ENCODE measurements around the gene PCDHGB6. TPM values are rescaled to one million over a fixed set of nuclear protein-coding genes. Genes with fewer than 3 reads are reported as not detected.

Gene PCDHGB6
- total RNA-seq, 2 experiments from 2014 or later: 0.04 TPM; not detected in 1

DNA sequence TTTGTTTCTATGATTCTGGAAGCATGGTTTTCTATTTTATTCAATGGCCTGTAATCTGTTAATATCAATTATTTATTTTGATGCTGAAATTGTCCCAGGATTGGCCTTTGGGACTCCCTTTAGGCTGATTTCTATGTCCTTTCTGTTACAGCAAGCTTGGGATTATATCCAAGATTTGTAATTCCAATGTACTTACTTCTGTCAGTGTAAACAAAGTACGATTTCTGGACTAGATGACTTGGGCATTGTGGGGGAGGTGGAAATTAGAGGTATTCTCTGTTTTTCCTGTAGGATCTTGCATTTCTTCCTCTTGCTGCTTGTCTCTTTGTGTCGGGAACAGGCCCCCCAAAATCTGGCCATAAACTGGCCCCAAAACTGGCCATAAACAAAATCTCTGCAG lies 26.2 kb downstream of the PCDHGB6 start:
- Mint-ChIP-seq H3K4me3 (no peak overlapping the region), H3K9me3 (peaks cover 21% of the 10 kb centered on the region), H3K27me3 (peaks cover 33% of the 10 kb centered on the region), H3K27ac (no peak overlapping the region), H3K36me3 (ENCODE audit: low read depth) (peaks cover 16% of the 10 kb centered on the region), H3K4me1 (peaks cover 11% of the 10 kb centered on the region)
- POLR2A ChIA-PET: no interaction called here
- CTCF ChIA-PET: interaction anchor here (0.7 kb wide), 1 partner anchor 158 kb away, joined by 4 read pairs; no protein-coding TSS in a partner anchor
- no peak for DNase-seq

DNA sequence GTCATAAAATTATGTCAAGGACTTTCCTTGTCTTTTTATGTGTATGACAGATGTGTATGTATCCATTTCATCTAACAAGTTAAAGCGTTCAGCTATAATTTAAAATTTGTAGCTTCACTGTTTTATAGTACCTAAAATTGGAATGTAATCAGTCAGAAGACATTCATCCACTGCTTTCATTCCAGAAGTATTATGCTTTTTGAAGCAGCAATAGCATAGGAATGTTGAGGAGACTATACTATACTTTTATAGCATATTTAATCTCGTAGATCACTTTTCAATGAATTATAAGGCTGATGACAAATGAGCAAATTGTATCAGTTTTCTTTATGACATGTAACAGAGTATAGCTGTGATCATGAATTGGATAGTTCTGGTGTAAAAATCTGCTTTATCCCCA lies 29.4 kb downstream of the PCDHGB6 start:
- Mint-ChIP-seq H3K27ac (no peak overlapping the region), H3K36me3 (ENCODE audit: low read depth) (peaks cover 6% of the 10 kb centered on the region)
- POLR2A ChIA-PET: no interaction called here

DNA sequence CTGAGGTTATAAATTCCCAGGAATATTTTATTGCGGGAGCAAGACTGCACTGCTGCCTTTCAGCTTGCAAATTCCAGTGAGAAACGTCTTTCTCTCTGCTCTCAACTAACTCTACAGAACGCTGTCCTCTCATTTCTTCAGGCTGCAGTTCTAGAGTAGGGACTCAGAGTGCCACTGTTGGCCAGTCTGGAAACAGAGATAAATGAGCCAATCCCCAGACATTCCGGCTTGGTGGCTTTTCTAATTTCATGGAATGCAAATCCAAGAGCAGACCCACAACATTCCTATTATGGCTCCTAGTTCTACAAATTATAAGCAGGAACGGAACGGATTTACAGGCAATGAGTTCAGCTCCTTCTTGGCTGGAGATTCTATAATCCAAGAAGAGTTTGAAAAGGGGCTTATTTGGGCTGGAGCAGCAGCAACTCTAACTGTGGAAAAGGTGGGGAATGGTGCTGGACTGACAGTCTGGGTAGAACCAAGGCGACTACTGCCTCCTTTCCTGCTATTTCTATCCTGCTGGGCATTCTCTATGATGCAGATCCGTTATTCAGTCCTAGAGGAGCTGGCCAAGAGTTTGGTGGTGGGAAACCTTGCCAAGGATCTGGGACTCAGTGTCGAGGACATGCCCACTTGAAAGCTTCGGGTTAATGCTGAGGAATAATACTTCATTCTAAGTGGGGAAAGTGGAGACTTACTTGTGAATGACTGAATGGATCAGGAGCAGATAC lies 31.8 kb downstream of the PCDHGB6 start:
- peaks cover 5% of the 10 kb centered on the region for H3K27me3 Mint-ChIP-seq
- no peaks in the 10 kb centered on the region for H3K4me1 Mint-ChIP-seq
- H3K4me3 Mint-ChIP-seq: no peak overlapping the region
- no peak overlapping the region for H3K27ac Mint-ChIP-seq
- CTCF ChIA-PET: no interaction called here
- no peaks in the 10 kb centered on the region for H3K36me3 Mint-ChIP-seq (ENCODE audit: low read depth)
- no peaks in the 10 kb centered on the region for H3K9me3 Mint-ChIP-seq
- no peak for DNase-seq
- POLR2A ChIA-PET: interaction anchor here (0.7 kb wide), 1 partner anchor 75 kb away, joined by 3 read pairs; no protein-coding TSS in a partner anchor

More for the DNA sequence above, 29.4 kb downstream of the PCDHGB6 start:
- CTCF ChIA-PET: no interaction called here
- H3K4me1 Mint-ChIP-seq: peaks cover under 1% of the 10 kb centered on the region
- peaks cover 4% of the 10 kb centered on the region for H3K9me3 Mint-ChIP-seq
- H3K27me3 Mint-ChIP-seq: peaks cover 13% of the 10 kb centered on the region
- DNase-seq: no peak
- H3K4me3 Mint-ChIP-seq: no peak overlapping the region

DNA sequence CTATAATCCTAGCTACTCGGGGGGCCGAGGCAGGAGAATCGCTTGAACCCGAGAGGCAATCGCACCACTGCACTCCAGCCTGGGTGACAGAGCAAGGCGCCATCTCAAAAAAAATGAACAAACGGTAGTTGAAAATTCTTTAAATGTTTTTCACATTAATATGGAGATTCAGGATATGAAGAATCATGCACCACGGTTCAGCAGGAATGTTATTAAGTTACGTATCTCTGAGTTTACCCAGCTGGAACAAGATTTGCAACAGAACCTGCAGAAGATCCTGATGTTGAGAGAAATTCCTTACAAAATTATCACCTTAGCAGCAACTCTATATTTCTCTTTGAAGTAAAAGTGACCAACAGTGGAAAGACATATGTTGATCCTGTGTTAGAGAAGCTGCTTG lies 32.5 kb downstream of the PCDHGB6 start:
- ChIA-PET CTCF (no interaction called here), POLR2A (interaction anchor here (0.7 kb wide), 1 partner anchor 76 kb away, joined by 3 read pairs; no protein-coding TSS in a partner anchor)
- H3K4me3 Mint-ChIP-seq: no peak overlapping the region
- peaks cover 4% of the 10 kb centered on the region for H3K27me3 Mint-ChIP-seq
- no peak for DNase-seq
- H3K36me3 Mint-ChIP-seq (ENCODE audit: low read depth): no peaks in the 10 kb centered on the region
- no peak overlapping the region for H3K27ac Mint-ChIP-seq
- no peaks in the 10 kb centered on the region for H3K9me3 Mint-ChIP-seq
- H3K4me1 Mint-ChIP-seq: no peaks in the 10 kb centered on the region

DNA sequence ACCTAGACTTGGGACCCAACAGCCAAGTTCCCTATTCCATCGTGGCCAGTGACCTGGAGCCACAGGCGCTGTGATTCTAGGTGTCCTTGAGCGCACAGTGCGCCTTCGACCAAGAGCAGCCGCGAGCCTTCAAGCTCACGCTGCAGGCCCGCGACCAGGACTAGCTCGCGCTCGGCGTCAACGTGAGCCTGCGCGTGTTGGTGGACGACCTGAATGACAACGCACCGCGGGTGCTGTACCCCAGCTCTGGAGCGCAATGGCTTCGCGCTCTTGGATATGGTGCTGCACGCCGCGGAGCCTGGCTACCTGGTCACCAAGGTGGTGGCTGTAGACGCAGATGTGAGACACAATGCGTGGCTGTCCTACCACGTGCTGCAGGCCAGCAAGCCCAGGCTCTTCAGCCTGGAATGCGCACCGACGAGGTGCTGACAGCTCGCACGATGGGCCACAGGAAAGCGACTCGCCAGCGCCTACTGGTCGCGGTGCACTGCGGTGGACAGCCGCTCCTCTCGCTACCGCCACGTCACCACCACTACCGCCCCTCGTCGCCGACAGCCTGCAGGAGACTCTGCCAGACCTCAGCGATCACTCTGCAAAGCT lies 33.9 kb downstream of the PCDHGB6 start:
- Mint-ChIP-seq H3K27ac (no peak overlapping the region), H3K9me3 (no peaks in the 10 kb centered on the region), H3K4me3 (no peak overlapping the region), H3K4me1 (no peaks in the 10 kb centered on the region), H3K27me3 (peaks cover 6% of the 10 kb centered on the region), H3K36me3 (ENCODE audit: low read depth) (no peaks in the 10 kb centered on the region)
- ChIA-PET CTCF (no interaction called here), POLR2A (no interaction called here)
- no peak for DNase-seq

Other genes starting within 250 kb of the PCDHGB6 start
- gene PCDHB7, start 235.4 kb upstream of the PCDHGB6 start, total RNA-seq: not detected
- gene PCDHB8, start 230.2 kb upstream of the PCDHGB6 start, total RNA-seq: not detected
- gene PCDHB16, start 225.6 kb upstream of the PCDHGB6 start, total RNA-seq: not detected
- gene PCDHB9, start 220.9 kb upstream of the PCDHGB6 start, total RNA-seq: not detected
- gene PCDHB10, start 215.7 kb upstream of the PCDHGB6 start, total RNA-seq: not detected
- gene PCDHB11, start 208.4 kb upstream of the PCDHGB6 start, total RNA-seq: not detected
- not detected for gene PCDHB12, start 199.3 kb upstream of the PCDHGB6 start, total RNA-seq
- gene PCDHB13, start 194.1 kb upstream of the PCDHGB6 start, total RNA-seq: not detected
- not detected for gene PCDHB14, start 184.7 kb upstream of the PCDHGB6 start, total RNA-seq
- gene PCDHB15, start 162.6 kb upstream of the PCDHGB6 start, total RNA-seq: not detected
- under 1 TPM; 0.42 to 0.52 TPM for gene SLC25A2, start 104.0 kb upstream of the PCDHGB6 start, total RNA-seq
- 10 to 100 TPM; 62.1 to 63.3 TPM for gene TAF7, start 87.2 kb upstream of the PCDHGB6 start, total RNA-seq
- gene PCDHGA1, start 77.5 kb upstream of the PCDHGB6 start, total RNA-seq: under 1 TPM; 0.04 to 0.05 TPM
- not detected for gene PCDHGA2, start 69.3 kb upstream of the PCDHGB6 start, total RNA-seq
- not detected for gene PCDHGA3, start 64.2 kb upstream of the PCDHGB6 start, total RNA-seq
- gene PCDHGB1, start 57.9 kb upstream of the PCDHGB6 start, total RNA-seq: not detected
- gene PCDHGA4, start 53.0 kb upstream of the PCDHGB6 start, total RNA-seq: not detected
- under 1 TPM; 0.08 to 0.10 TPM for gene PCDHGB2, start 48.0 kb upstream of the PCDHGB6 start, total RNA-seq
- gene PCDHGA5, start 43.9 kb upstream of the PCDHGB6 start, total RNA-seq: under 1 TPM in 1 of 2 experiments, not detected in 1; 0.05 TPM
- under 1 TPM in 1 of 2 experiments, not detected in 1; 0.12 TPM for gene PCDHGB3, start 37.8 kb upstream of the PCDHGB6 start, total RNA-seq
- not detected for gene PCDHGA6, start 34.1 kb upstream of the PCDHGB6 start, total RNA-seq
- gene PCDHGA7, start 25.3 kb upstream of the PCDHGB6 start, total RNA-seq: not detected
- gene PCDHGB4, start 20.3 kb upstream of the PCDHGB6 start, total RNA-seq: not detected
- not detected for gene PCDHGA8, start 15.4 kb upstream of the PCDHGB6 start, total RNA-seq
- not detected for gene PCDHGB5, start 10.1 kb upstream of the PCDHGB6 start, total RNA-seq
- not detected for gene PCDHGA9, start 5.2 kb upstream of the PCDHGB6 start, total RNA-seq
- not detected for gene PCDHGA10, start 5.0 kb downstream of the PCDHGB6 start, total RNA-seq
- gene PCDHGB7, start 9.7 kb downstream of the PCDHGB6 start, total RNA-seq: under 1 TPM in 1 of 2 experiments, not detected in 1; 0.07 TPM
- not detected for gene PCDHGA11, start 13.0 kb downstream of the PCDHGB6 start, total RNA-seq
- not detected for gene PCDHGA12, start 22.5 kb downstream of the PCDHGB6 start, total RNA-seq
- gene PCDHGC3, start 67.9 kb downstream of the PCDHGB6 start, total RNA-seq: not detected
- not detected for gene PCDHGC4, start 77.0 kb downstream of the PCDHGB6 start, total RNA-seq
- gene PCDHGC5, start 81.1 kb downstream of the PCDHGB6 start, total RNA-seq: not detected
- gene DIAPH1, start 211.0 kb downstream of the PCDHGB6 start, total RNA-seq: 100 to 1,000 TPM; 297 to 302 TPM
- 10 to 100 TPM; 70.2 to 73.9 TPM for gene HDAC3, start 228.8 kb downstream of the PCDHGB6 start, total RNA-seq
- 10 to 100 TPM; 25.1 to 26.9 TPM for gene RELL2, start 229.0 kb downstream of the PCDHGB6 start, total RNA-seq
- gene FCHSD1, start 243.4 kb downstream of the PCDHGB6 start, total RNA-seq: 10 to 100 TPM; 58.0 to 59.3 TPM

All from activated CD4-positive, alpha-beta T cell treated with anti-CD3 and anti-CD28 coated beads, Interleukin-2, amount 10 ng/mL, durations not matched to agents 7 days and 5 days (primary cell).